Activated naive CD8-positive, alpha-beta T cell treated with anti-CD3 and anti-CD28 coated beads, Interleukin-2, amount 10 ng/mL, durations not matched to agents 7 days and 5 days (primary cell): ENCODE results near the gene TNFAIP8L1. TPM values are rescaled to one million over a fixed set of nuclear protein-coding genes. Genes with fewer than 3 reads are reported as not detected.

Experiments
- ATAC-seq: fragments of 150-1000 bp; cut with Tn5 transposase; one replicate; pipeline ENCODE4 v1.10.0; 2021; ENCODE audit warnings: low read depth, moderate library complexity
- POLR2A ChIA-PET: fragments of 350-600 bp; sonication (Branson Sonifier 250); formaldehyde crosslinking; loops from one replicate; lab custom pipeline; 2021; ENCODE audit warnings: antibody characterized with exemption; lab: Charles Lee
- DNase-seq: peaks from one replicate; pipeline ENCODE4 v3.0.0; 2021
- H3K27ac Mint-ChIP-seq: one replicate; pipeline ENCODE4 v1.8.0; 2022; ENCODE audit warnings: mild to moderate bottlenecking, mixed read lengths
- H3K27me3 Mint-ChIP-seq: one replicate; pipeline ENCODE4 v1.8.0; 2022; ENCODE audit warnings: mild to moderate bottlenecking, moderate library complexity, mixed read lengths
- H3K36me3 Mint-ChIP-seq: one replicate; pipeline ENCODE4 v1.8.0; 2021; ENCODE audit warnings: mild to moderate bottlenecking, mixed read lengths
- H3K4me1 Mint-ChIP-seq: one replicate; pipeline ENCODE4 v1.8.0; 2021; ENCODE audit warnings: mixed read lengths
- H3K4me3 Mint-ChIP-seq: one replicate; pipeline ENCODE4 v1.8.0; 2022; ENCODE audit warnings: mild to moderate bottlenecking, moderate library complexity, mixed read lengths
- H3K9me3 Mint-ChIP-seq: one replicate; pipeline ENCODE4 v1.8.0; 2021; ENCODE audit warnings: mixed read lengths
- total RNA-seq, 2 experiments: library from RNA; stranded (reverse); gene quantifications; one replicate each; pipeline ENCODE4 v1.2.3, GENCODE V29; 2021

TNFAIP8L1 gene
- total RNA-seq, 2 experiments from 2014 or later = 18.9 to 19.5 TPM

DNA sequence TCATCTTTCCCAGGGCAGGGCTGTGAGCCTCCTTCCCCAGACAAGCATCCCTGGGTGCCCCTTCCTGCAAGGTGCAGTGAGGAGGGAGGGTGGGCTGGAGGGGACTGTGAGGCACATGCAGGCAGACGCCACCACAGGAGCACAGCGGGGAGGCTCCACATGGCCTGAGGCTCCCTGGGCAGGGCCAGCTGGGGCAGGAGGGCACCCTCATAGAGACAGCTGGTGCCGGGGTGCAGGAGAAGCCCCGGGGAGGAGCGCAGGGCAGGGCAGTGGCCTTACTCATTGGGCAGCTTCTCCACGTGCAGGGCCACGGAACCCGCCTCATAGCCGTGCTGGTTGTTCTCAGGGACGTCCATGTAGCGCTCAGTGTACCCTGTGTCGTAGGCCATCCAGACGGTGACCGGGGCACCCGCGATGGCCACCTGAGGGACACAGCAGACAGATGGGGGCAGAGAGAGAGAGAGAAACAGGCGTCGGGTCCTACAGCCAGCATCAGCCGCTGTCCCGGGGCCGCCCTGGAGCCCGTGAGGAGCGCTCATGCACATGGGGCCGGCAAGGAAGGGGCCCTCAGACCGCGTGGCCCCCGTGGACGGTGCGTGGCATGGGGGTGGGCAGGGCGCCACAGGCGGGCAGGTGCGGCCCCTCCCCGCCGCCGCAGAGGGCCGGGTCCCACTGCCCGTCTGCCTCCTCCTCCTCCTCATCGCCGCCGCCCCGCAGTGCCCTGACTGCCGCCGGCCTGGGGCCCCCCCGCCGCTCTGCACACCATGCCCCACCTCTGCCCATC, 43.3 kb downstream of the TNFAIP8L1 start:
- no peak overlapping the region for H3K4me3 Mint-ChIP-seq
- H3K27ac Mint-ChIP-seq = peak overlapping the region; percentile 60
- H3K4me1 Mint-ChIP-seq = no peaks in the 10 kb centered on the region
- no peaks in the 10 kb centered on the region for H3K9me3 Mint-ChIP-seq
- POLR2A ChIA-PET = no interaction called here
- no peak for DNase-seq
- H3K27me3 Mint-ChIP-seq = no peaks in the 10 kb centered on the region
- peaks cover 7% of the 10 kb centered on the region for H3K36me3 Mint-ChIP-seq
- ATAC-seq = no peak

DNA sequence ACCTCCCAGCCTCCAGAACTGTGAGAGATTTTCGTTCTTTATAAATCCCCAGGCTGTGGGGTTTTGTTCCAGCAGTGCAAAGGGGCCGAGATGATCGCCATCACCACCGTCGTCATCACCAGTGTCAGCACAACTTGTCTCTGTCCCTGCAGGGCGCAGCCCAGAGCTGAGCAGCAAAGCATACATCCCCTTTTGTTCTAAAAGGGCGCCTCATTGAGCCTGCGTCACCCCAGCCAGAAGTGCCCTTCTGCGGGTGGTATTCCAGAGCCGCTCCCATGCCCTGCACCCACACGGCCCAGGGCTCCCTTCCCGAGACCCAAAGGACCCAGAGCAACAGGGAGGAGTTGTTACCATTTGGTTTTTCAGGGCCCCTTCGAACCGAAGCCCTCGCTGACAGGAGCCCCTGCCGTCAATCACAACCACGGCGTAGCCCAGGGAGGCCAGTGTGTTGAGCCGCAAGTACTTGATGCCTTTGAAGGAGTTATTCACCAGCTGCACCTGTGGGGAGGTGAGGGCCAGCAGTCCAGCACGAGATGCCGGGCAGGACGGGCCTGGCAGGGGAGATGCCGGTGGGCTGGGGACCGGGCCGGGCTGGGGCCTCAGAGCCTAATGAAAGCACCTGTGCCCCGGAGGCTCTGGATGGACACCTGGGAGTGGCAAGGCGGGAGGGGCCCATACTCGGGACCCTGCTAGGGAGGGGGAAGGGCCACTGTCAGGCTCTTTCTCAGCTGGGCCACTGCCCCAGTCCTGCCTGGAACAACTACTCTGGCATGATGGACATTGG, 45.2 kb downstream of the TNFAIP8L1 start:
- POLR2A ChIA-PET = no interaction called here
- Mint-ChIP-seq H3K9me3 (no peaks in the 10 kb centered on the region), H3K4me1 (no peaks in the 10 kb centered on the region), H3K4me3 (no peak overlapping the region), H3K27ac (no peak overlapping the region), H3K36me3 (peaks cover 5% of the 10 kb centered on the region), H3K27me3 (no peaks in the 10 kb centered on the region)
- ATAC-seq (no peak), DNase-seq (no peak)

DNA sequence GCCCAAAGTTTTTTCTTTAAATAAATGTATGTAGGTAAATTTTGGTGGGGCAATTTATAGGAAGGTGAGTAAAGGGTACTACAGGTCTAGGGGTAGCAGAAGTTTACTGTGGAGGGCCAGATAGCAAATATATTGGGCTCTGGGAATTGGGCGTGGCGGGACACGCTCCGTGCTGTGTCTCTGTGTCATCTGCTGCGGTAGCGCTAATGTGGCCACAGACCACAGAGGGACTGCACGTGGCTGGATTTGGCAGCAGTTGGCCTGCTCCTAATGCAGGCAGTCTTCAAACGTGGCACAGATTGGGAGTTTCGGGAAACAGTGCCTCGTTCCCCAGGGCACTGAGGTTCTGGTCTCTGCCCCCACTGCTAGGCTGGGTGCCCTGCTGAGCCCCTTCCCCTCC, 47.4 kb downstream of the TNFAIP8L1 start:
- Mint-ChIP-seq H3K4me3 (no peak overlapping the region), H3K27ac (no peak overlapping the region), H3K36me3 (peaks cover 6% of the 10 kb centered on the region), H3K27me3 (no peaks in the 10 kb centered on the region), H3K9me3 (no peaks in the 10 kb centered on the region), H3K4me1 (no peaks in the 10 kb centered on the region)
- ATAC-seq (no peak), DNase-seq (no peak)
- POLR2A ChIA-PET = no interaction called here

DNA sequence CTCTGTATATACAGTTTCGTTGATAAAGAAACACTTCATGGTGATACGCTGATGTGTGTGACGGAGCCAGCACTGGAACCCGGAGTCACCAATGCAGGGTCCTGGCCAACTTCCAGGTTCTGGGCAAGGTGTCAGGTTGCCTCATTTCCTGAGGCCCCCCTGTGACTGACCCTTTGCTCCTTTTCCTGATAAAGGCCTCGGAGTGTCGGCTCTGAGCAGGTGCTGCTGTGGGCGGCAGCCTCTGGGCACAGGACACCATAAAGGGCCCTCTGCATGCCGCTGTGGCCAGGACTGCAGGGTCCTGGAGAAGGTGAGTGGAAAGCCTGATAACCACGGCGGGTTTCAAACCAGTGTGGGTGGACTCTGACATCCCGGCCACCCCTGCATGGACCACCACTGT, 48.1 kb downstream of the TNFAIP8L1 start:
- Mint-ChIP-seq H3K36me3 (peaks cover 6% of the 10 kb centered on the region), H3K4me1 (no peaks in the 10 kb centered on the region), H3K27me3 (no peaks in the 10 kb centered on the region), H3K27ac (no peak overlapping the region), H3K9me3 (no peaks in the 10 kb centered on the region), H3K4me3 (no peak overlapping the region)
- DNase-seq = no peak
- POLR2A ChIA-PET = no interaction called here
- no peak for ATAC-seq

DNA sequence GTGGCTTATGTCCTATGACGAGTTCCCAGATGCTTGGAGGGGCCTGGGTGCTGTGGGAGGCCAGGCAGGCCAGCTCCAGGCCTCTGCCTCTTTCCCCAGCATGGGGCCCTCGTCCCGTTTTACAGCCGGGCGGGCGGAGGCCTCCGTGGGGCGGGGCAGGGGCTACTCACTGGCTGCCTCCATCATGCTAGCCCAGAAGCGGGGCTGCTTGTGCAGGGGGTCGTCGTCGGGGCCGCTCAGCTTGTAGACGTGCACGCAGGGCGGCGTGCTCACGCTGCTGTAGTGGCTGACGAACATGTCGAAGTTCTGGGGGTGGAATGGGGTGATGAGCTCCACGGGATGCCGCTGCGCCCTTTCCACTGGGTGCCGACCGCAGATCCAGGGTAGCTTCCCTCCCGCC, 49.3 kb downstream of the TNFAIP8L1 start:
- Mint-ChIP-seq H3K4me3 (no peak overlapping the region), H3K27ac (no peak overlapping the region), H3K4me1 (no peaks in the 10 kb centered on the region), H3K27me3 (no peaks in the 10 kb centered on the region), H3K9me3 (no peaks in the 10 kb centered on the region), H3K36me3 (peaks cover 12% of the 10 kb centered on the region)
- ATAC-seq = no peak
- POLR2A ChIA-PET = no interaction called here
- no peak for DNase-seq

DNA sequence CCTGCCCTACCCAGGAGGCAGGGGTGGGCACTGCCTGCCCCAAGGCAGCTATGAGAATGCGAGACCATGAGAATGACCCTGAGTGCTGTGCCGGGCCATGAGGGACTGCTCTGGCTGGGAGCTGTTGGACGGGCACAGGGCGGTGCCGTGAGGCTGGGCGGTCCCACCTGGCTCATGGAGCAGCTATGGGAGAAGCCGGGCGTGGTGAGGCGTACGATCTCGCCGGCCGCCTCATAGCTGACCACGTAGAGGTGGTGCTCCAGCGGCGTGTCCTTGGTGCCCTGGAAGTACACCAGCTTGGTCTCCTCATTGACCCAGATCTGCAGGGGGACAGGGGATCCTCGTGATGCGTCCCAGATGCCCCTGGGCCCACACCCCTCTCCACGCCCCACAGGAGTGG, 50.1 kb downstream of the TNFAIP8L1 start:
- Mint-ChIP-seq H3K9me3 (no peaks in the 10 kb centered on the region), H3K4me1 (no peaks in the 10 kb centered on the region), H3K27me3 (no peaks in the 10 kb centered on the region), H3K27ac (no peak overlapping the region), H3K4me3 (no peak overlapping the region), H3K36me3 (peaks cover 16% of the 10 kb centered on the region)
- ATAC-seq = no peak
- no peak for DNase-seq
- POLR2A ChIA-PET = no interaction called here

DNA sequence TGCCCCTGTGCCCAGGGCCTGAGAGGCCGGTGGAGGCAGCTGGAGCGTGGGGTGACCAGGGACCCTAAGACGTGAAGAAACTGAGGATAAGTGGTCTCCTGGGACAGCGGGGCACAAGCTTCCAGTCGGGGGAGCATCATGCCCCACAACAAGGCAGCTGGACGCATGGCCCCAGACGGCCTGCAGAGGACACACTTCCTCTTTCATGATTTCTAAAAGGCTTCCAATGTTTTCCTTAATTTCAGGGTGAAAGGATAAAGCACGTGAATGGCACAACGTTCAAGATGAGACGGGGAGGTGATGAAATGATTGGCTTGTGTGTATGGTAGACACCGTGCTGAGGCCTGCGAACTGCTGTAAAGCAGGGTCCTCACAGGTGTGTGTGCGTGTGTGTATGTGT, 51.0 kb downstream of the TNFAIP8L1 start:
- Mint-ChIP-seq H3K4me3 (no peak overlapping the region), H3K36me3 (peaks cover 18% of the 10 kb centered on the region)
- POLR2A ChIA-PET = no interaction called here

DNA sequence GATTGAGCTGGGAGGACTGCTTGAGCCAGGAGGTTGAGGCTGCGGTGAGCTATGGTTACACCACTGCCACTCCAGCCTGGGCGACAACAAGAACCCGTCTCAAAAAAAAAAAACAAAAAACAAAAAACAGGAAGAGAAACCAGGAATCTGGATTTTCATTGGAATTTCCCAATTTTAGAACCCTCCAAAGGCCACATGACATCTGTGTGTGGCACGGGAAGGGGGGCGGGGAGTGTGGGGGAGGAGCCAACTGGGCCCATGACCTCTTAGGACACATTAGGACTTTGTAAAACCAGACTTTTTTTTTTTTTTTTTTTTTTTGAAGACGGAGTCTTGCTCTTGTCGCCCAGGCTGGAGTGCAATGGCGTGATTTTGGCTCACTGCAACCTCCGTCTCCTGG, 52.1 kb downstream of the TNFAIP8L1 start:
- no peak for ATAC-seq
- POLR2A ChIA-PET = no interaction called here
- H3K4me1 Mint-ChIP-seq = no peaks in the 10 kb centered on the region
- H3K36me3 Mint-ChIP-seq = peaks cover 18% of the 10 kb centered on the region
- H3K27ac Mint-ChIP-seq = no peak overlapping the region
- H3K27me3 Mint-ChIP-seq = no peaks in the 10 kb centered on the region
- no peak for DNase-seq
- no peaks in the 10 kb centered on the region for H3K9me3 Mint-ChIP-seq
- H3K4me3 Mint-ChIP-seq = no peak overlapping the region

More for the DNA sequence above, 51.0 kb downstream of the TNFAIP8L1 start:
- ATAC-seq (no peak), DNase-seq (no peak)
- H3K9me3 Mint-ChIP-seq = no peaks in the 10 kb centered on the region
- no peaks in the 10 kb centered on the region for H3K4me1 Mint-ChIP-seq
- no peaks in the 10 kb centered on the region for H3K27me3 Mint-ChIP-seq
- H3K27ac Mint-ChIP-seq = no peak overlapping the region

DNA sequence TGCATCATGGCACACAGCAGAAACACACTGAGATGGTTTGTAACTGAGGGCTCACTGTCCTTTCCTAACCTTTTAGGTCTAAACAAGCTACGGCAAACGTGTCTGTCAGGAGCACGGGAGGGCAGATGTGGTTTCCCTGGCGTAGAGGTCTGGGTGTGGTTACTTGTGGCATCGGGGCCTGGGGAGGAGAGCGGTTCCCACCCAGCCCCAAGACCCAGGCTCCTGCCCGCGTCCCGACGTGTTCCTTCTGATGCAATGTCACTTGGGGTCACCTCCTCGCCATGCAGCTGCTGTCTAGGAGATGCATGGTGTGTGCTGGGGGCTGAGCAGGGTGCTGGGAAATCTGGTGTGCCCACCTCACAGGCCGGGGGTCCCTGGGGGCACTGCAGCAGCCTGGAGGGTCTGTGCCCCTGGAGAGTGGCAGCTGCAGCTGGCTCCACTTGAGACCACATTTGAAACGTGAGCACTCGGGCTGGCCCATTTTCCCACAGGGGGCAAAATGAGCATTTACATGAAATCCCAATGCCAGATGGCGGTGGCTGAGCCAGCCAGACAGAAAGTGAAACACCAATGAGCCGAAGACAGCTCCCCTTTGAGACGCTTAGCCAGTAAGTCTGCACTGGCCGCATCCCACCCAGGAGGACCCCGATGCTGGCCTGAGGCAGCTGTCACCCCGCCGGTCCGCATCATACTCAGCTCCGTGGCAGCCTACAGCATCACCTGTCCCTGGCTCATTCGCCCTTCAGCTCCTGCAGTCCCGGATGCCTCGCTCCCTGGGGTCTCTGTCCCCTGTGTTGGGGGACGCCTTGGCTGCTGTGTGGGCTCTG, 53.1 kb downstream of the TNFAIP8L1 start:
- DNase-seq (no peak), ATAC-seq (no peak)
- Mint-ChIP-seq H3K4me1 (no peaks in the 10 kb centered on the region), H3K27ac (no peak overlapping the region), H3K36me3 (peaks cover 16% of the 10 kb centered on the region), H3K9me3 (no peaks in the 10 kb centered on the region), H3K27me3 (no peaks in the 10 kb centered on the region), H3K4me3 (no peak overlapping the region)
- POLR2A ChIA-PET = no interaction called here

DNA sequence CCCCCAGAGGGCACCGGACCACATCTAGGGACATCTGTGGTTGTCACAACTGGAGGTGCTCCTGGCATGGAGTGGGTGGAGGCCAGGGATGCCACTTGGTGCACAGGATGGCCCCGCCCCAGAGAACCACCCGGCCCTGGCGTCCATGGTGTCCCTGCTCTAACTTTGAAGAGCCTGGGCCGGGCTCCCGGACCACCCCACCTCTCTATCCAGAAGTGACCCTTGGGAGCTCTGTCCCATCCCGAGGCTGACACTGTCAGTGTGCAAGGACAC, 53.7 kb downstream of the TNFAIP8L1 start:
- Mint-ChIP-seq H3K27ac (no peak overlapping the region), H3K27me3 (no peaks in the 10 kb centered on the region), H3K4me1 (peaks cover 1% of the 10 kb centered on the region), H3K36me3 (peaks cover 16% of the 10 kb centered on the region), H3K9me3 (no peaks in the 10 kb centered on the region), H3K4me3 (no peak overlapping the region)
- POLR2A ChIA-PET = no interaction called here
- DNase-seq (no peak), ATAC-seq (no peak)

DNA sequence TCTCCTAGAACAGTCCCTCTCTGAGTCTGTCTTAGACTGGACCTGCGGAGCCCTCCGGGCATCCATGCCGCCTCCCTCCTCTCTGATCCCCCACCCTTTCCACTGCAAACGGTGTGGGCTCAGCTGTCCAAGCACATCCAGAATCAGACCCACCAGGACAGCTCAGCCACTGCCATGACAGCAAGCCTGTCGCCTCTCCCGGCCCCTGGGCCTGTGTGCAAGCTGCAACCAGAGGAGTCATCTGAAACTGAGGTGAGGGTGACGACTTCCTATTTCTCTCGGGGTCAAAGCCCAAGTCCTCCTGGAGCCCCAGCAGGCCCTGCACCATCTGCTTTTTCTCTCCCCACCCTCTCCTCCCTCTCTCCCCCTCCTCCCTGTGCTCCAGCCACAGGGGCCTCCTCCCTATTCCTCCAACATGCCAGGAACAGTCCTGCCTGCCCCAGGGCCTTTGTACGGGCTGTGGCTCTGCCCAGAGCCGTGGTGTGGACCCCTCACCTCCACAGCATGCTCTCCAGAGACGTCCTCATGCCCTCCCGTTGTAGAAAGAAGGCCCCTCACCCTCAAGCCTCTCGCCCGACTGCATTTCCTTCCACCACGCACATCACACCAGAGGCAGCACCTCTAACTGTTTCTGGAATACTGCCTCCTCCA, 54.3 kb downstream of the TNFAIP8L1 start:
- ATAC-seq (no peak), DNase-seq (no peak)
- no peaks in the 10 kb centered on the region for H3K9me3 Mint-ChIP-seq
- H3K27me3 Mint-ChIP-seq = no peaks in the 10 kb centered on the region
- H3K27ac Mint-ChIP-seq = no peak overlapping the region
- no peak overlapping the region for H3K4me3 Mint-ChIP-seq
- peaks cover 16% of the 10 kb centered on the region for H3K36me3 Mint-ChIP-seq
- H3K4me1 Mint-ChIP-seq = peaks cover 1% of the 10 kb centered on the region
- POLR2A ChIA-PET = no interaction called here

DNA sequence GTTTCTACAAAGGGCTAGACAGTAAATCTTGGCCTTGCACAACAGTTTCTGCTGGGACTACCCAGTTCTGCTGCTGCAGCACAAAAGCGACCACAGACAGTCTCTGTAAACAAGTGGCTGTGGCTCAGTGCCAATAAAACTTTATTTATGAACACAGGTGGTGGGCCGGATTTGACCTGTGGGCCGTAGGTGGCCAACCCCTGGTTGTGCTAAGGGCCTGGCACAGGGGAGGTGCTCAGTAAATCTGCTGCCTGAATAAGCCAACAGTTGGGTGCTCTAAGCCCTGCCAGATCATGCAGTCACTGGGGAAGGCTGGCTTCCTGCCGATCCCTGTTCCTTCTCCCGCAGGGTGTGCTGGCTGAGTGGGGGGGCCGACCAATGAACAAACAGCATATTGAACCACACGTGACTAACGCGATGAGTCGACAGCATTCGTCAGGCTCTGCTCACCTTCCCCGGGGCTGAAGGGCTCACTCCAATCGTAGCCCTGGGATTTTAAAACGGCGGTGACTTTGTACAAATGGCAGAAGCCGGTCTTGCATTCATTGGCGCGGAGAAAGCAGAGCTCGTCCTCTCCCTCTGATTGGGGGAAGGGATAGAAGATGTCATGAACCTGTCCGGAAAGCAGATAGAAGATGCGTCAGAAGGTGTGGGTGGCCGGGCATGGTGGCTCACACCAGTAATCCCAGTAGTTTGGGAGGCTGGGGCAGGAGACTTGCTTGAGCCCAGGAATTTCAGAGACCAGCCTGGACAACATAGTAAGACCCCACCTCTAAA, 55.1 kb downstream of the TNFAIP8L1 start:
- Mint-ChIP-seq H3K4me3 (no peak overlapping the region), H3K27me3 (no peaks in the 10 kb centered on the region), H3K4me1 (peaks cover 1% of the 10 kb centered on the region), H3K27ac (no peak overlapping the region), H3K36me3 (peaks cover 16% of the 10 kb centered on the region), H3K9me3 (no peaks in the 10 kb centered on the region)
- ATAC-seq = no peak
- POLR2A ChIA-PET = no interaction called here
- DNase-seq = no peak
